Activated naive CD4-positive, alpha-beta T cell treated with anti-CD3 and anti-CD28 coated beads, Interleukin-2, amount 50 U/mL, for 24 hours (primary cell): ENCODE data around the gene CEACAM1.
"Not testable (repeated sequence)": the region's sequence is repeated elsewhere in the genome, so short reads cannot be mapped to it uniquely, and the experiment has no call there.

ENCODE experiments used
- H3K27ac Mint-ChIP-seq: one replicate; pipeline ENCODE4 v1.8.0; 2021; ENCODE audit warnings: mild to moderate bottlenecking, mixed read lengths
- H3K27me3 Mint-ChIP-seq: one replicate; pipeline ENCODE4 v1.8.0; 2021; ENCODE audit warnings: mixed read lengths
- H3K36me3 Mint-ChIP-seq: one replicate; pipeline ENCODE4 v1.8.0; 2021; ENCODE audit warnings: mixed read lengths
- H3K4me1 Mint-ChIP-seq: one replicate; pipeline ENCODE4 v1.8.0; 2021; ENCODE audit warnings: mixed read lengths
- H3K4me3 Mint-ChIP-seq: one replicate; pipeline ENCODE4 v1.8.0; 2021; ENCODE audit warnings: mild to moderate bottlenecking, mixed read lengths
- H3K9me3 Mint-ChIP-seq: one replicate; pipeline ENCODE4 v1.8.0; 2021; ENCODE audit warnings: mixed read lengths

Gene CEACAM1

GRCh38 chr19:42475366-42475765 is 52.9 kb downstream of the CEACAM1 start:
- Mint-ChIP-seq H3K27ac (no peak overlapping the region), H3K9me3 (no peaks in the 10 kb centered on the region), H3K4me3 (no peak overlapping the region), H3K27me3 (peaks cover 2% of the 10 kb centered on the region), H3K36me3 (no peaks in the 10 kb centered on the region), H3K4me1 (peaks cover 3% of the 10 kb centered on the region)

GRCh38 chr19:42474743-42475142 is 53.5 kb downstream of the CEACAM1 start:
- Mint-ChIP-seq H3K27me3 (peaks cover 2% of the 10 kb centered on the region), H3K4me3 (no peak overlapping the region), H3K4me1 (peaks cover 3% of the 10 kb centered on the region), H3K9me3 (no peaks in the 10 kb centered on the region), H3K27ac (no peak overlapping the region), H3K36me3 (no peaks in the 10 kb centered on the region)

- H3K27ac Mint-ChIP-seq: no peak overlapping the region
- no peaks in the 10 kb centered on the region for H3K9me3 Mint-ChIP-seq
- H3K4me3 Mint-ChIP-seq: no peak overlapping the region
- H3K27me3 Mint-ChIP-seq: peaks cover 2% of the 10 kb centered on the region
- no peaks in the 10 kb centered on the region for H3K36me3 Mint-ChIP-seq
- peaks cover 5% of the 10 kb centered on the region for H3K4me1 Mint-ChIP-seq
Observed at GRCh38 chr19:42473686-42474085, 54.6 kb downstream of the CEACAM1 start.

GRCh38 chr19:42472402-42473147 is 55.7 kb downstream of the CEACAM1 start:
- H3K36me3 Mint-ChIP-seq: no peaks in the 10 kb centered on the region
- H3K4me1 Mint-ChIP-seq: peaks cover 5% of the 10 kb centered on the region
- no peaks in the 10 kb centered on the region for H3K9me3 Mint-ChIP-seq
- no peak overlapping the region for H3K4me3 Mint-ChIP-seq
- H3K27me3 Mint-ChIP-seq: peaks cover 2% of the 10 kb centered on the region
- no peak overlapping the region for H3K27ac Mint-ChIP-seq

- Mint-ChIP-seq H3K4me1 (peaks cover 10% of the 10 kb centered on the region), H3K27ac (no peak overlapping the region), H3K9me3 (no peaks in the 10 kb centered on the region), H3K36me3 (no peaks in the 10 kb centered on the region), H3K27me3 (peaks cover 2% of the 10 kb centered on the region), H3K4me3 (no peak overlapping the region)
Observed at GRCh38 chr19:42471554-42472249, 56.6 kb downstream of the CEACAM1 start.

- H3K27me3 Mint-ChIP-seq: peaks cover 2% of the 10 kb centered on the region
- no peak overlapping the region for H3K27ac Mint-ChIP-seq
- no peak overlapping the region for H3K4me3 Mint-ChIP-seq
- peaks cover 11% of the 10 kb centered on the region for H3K4me1 Mint-ChIP-seq
- no peaks in the 10 kb centered on the region for H3K36me3 Mint-ChIP-seq
- H3K9me3 Mint-ChIP-seq: no peaks in the 10 kb centered on the region
Observed at GRCh38 chr19:42469311-42470235, 58.7 kb downstream of the CEACAM1 start.

- peaks cover 2% of the 10 kb centered on the region for H3K27me3 Mint-ChIP-seq
- H3K4me1 Mint-ChIP-seq: peaks cover 11% of the 10 kb centered on the region
- H3K4me3 Mint-ChIP-seq: no peak overlapping the region
- H3K9me3 Mint-ChIP-seq: no peaks in the 10 kb centered on the region
- H3K36me3 Mint-ChIP-seq: no peaks in the 10 kb centered on the region
- no peak overlapping the region for H3K27ac Mint-ChIP-seq
Observed at GRCh38 chr19:42468273-42468796, 59.9 kb downstream of the CEACAM1 start.

- Mint-ChIP-seq H3K4me3 (no peak overlapping the region), H3K4me1 (peaks cover 11% of the 10 kb centered on the region), H3K27ac (no peak overlapping the region), H3K9me3 (no peaks in the 10 kb centered on the region), H3K27me3 (no peaks in the 10 kb centered on the region), H3K36me3 (no peaks in the 10 kb centered on the region)
Observed at GRCh38 chr19:42467183-42467760, 61.0 kb downstream of the CEACAM1 start.

GRCh38 chr19:42466521-42467182 is 61.6 kb downstream of the CEACAM1 start:
- Mint-ChIP-seq H3K27me3 (no peaks in the 10 kb centered on the region), H3K36me3 (no peaks in the 10 kb centered on the region), H3K27ac (no peak overlapping the region), H3K4me3 (no peak overlapping the region), H3K9me3 (no peaks in the 10 kb centered on the region), H3K4me1 (peaks cover 11% of the 10 kb centered on the region)

GRCh38 chr19:42465827-42466280 is 62.4 kb downstream of the CEACAM1 start:
- Mint-ChIP-seq H3K36me3 (no peaks in the 10 kb centered on the region), H3K9me3 (no peaks in the 10 kb centered on the region), H3K4me1 (peaks cover 11% of the 10 kb centered on the region), H3K4me3 (no peak overlapping the region), H3K27me3 (no peaks in the 10 kb centered on the region), H3K27ac (no peak overlapping the region)

GRCh38 chr19:42461700-42462324 is 66.5 kb downstream of the CEACAM1 start:
- Mint-ChIP-seq H3K27me3 (no peaks in the 10 kb centered on the region), H3K4me1 (peaks cover 2% of the 10 kb centered on the region), H3K4me3 (no peak overlapping the region), H3K9me3 (no peaks in the 10 kb centered on the region), H3K27ac (no peak overlapping the region), H3K36me3 (no peaks in the 10 kb centered on the region)

GRCh38 chr19:42461231-42461630 is 67.0 kb downstream of the CEACAM1 start:
- H3K4me1 Mint-ChIP-seq, H3K4me3 Mint-ChIP-seq, H3K36me3 Mint-ChIP-seq, H3K27ac Mint-ChIP-seq, H3K27me3 Mint-ChIP-seq, H3K9me3 Mint-ChIP-seq: not testable (repeated sequence)

GRCh38 chr19:42459926-42460325 is 68.4 kb downstream of the CEACAM1 start:
- Mint-ChIP-seq H3K36me3 (no peaks in the 10 kb centered on the region), H3K9me3 (no peaks in the 10 kb centered on the region), H3K4me1 (no peaks in the 10 kb centered on the region), H3K27me3 (no peaks in the 10 kb centered on the region), H3K27ac (no peak overlapping the region), H3K4me3 (no peak overlapping the region)
